ENCODE data around the gene NRG3.

DNA sequence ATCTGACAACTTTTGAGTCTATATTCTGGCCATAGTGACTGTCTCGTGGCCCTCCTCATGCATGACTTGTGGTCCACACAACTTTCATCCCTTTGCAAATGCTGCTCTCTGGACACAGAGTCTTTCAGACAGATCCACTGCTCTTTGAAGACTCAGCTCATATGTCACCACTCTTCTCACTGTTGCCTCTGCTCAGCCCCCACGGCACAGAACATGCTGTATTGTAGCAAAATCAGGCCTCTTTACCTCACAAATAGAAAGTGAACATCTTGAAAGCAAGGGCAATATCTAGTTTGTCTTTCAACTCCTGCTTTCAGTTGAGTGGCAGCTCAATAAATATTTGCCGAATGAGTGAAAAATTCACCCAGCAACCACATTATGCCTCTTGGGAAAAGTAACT lies 443.5 kb downstream of the NRG3 start:
- TF ChIP-seq, protein P1, sequence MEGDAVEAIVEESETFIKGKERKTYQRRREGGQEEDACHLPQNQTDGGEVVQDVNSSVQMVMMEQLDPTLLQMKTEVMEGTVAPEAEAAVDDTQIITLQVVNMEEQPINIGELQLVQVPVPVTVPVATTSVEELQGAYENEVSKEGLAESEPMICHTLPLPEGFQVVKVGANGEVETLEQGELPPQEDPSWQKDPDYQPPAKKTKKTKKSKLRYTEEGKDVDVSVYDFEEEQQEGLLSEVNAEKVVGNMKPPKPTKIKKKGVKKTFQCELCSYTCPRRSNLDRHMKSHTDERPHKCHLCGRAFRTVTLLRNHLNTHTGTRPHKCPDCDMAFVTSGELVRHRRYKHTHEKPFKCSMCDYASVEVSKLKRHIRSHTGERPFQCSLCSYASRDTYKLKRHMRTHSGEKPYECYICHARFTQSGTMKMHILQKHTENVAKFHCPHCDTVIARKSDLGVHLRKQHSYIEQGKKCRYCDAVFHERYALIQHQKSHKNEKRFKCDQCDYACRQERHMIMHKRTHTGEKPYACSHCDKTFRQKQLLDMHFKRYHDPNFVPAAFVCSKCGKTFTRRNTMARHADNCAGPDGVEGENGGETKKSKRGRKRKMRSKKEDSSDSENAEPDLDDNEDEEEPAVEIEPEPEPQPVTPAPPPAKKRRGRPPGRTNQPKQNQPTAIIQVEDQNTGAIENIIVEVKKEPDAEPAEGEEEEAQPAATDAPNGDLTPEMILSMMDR (IDR thresholded peaks at IDR 0.05) = no peak
- no peak for TF ChIP-seq EP300 (IDR thresholded peaks at IDR 0.05)

Measured in ovary (tissue), 3 donors.